HL-60 (cell line): ENCODE results near the gene STAC2.

ENCODE experiments used
- DNase-seq, 2 experiments: peaks; one replicate each; pipeline ENCODE4 v3.0.0-alpha.2; 2010 to 2020; ENCODE audit warnings: low read depth in 1 of 2, low spot score in 1 of 2
- H3K27ac ChIP-seq: fragments of 250-450 bp; sonication (Bioruptor Pico); replicated peaks from 2 replicates; pipeline ENCODE4 v1.5.1; 2020; ENCODE audit warnings: mild to moderate bottlenecking, moderate library complexity
- H3K27me3 ChIP-seq: fragments of 250-450 bp; sonication (Bioruptor Pico); 2 replicates; pipeline ENCODE4 v1.5.1; 2021; ENCODE audit warnings: mild to moderate bottlenecking, moderate library complexity; ENCODE audit not compliant: insufficient read depth, poor library complexity, severe bottlenecking
- H3K4me3 ChIP-seq: replicated peaks from 2 replicates; pipeline ENCODE4 v1.5.1; 2011; ENCODE audit warnings: mild to moderate bottlenecking, control low read depth, low read length; ENCODE audit not compliant: insufficient read depth
- GABPA ChIP-seq: IDR thresholded peaks from 2 replicates; pipeline ENCODE4 v1.6.1; 2012; ENCODE audit warnings: low read depth
- POLR2AphosphoS5 ChIP-seq: IDR thresholded peaks from 2 replicates; pipeline ENCODE4 v1.6.1; 2012; ENCODE audit warnings: low read depth
- REST ChIP-seq: IDR thresholded peaks from 2 replicates; pipeline ENCODE4 v1.6.1; 2012; ENCODE audit warnings: low read depth; ENCODE audit not compliant: insufficient replicate concordance
- SPI1 ChIP-seq: IDR thresholded peaks from 2 replicates; pipeline ENCODE4 v1.6.1; 2012; ENCODE audit warnings: low read depth, mild to moderate bottlenecking, borderline replicate concordance
- TF ChIP-seq, protein P1 (sequence below): IDR thresholded peaks from one replicate; pipeline ENCODE4 v1.5.1; 2011; ENCODE audit warnings: low read length, control low read depth, inconsistent platforms; ENCODE audit not compliant: insufficient read depth

The STAC2 gene

DNA sequence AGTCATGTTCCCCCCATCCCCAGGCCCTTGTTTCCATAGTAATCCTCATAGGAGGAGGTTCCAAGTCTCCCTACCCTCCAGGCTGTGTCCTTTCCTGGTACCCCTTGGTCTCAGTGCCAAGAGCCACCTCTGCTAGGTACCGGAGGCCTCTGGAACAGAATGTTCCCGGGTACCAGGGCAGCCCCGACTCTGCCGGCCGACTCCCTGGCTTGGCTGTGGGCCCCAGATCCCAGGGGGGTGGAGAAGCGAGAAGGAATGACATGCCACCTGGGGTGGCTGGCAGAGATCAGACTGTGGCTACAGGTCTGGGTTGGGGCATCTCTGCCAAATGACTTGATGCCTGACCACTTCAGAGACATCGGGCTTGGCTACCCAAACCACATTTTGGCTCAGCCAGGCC lies 3.6 kb downstream of the STAC2 start:
- TF ChIP-seq SPI1 = no peak
- TF ChIP-seq REST = no peak
- no peak for TF ChIP-seq POLR2AphosphoS5
- no peak for TF ChIP-seq GABPA
- TF ChIP-seq, protein P1, sequence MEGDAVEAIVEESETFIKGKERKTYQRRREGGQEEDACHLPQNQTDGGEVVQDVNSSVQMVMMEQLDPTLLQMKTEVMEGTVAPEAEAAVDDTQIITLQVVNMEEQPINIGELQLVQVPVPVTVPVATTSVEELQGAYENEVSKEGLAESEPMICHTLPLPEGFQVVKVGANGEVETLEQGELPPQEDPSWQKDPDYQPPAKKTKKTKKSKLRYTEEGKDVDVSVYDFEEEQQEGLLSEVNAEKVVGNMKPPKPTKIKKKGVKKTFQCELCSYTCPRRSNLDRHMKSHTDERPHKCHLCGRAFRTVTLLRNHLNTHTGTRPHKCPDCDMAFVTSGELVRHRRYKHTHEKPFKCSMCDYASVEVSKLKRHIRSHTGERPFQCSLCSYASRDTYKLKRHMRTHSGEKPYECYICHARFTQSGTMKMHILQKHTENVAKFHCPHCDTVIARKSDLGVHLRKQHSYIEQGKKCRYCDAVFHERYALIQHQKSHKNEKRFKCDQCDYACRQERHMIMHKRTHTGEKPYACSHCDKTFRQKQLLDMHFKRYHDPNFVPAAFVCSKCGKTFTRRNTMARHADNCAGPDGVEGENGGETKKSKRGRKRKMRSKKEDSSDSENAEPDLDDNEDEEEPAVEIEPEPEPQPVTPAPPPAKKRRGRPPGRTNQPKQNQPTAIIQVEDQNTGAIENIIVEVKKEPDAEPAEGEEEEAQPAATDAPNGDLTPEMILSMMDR = no peak
- Histone ChIP-seq H3K27ac (no peak overlapping the region), H3K27me3 (peaks cover 49% of the 10 kb centered on the region), H3K4me3 (no peak overlapping the region)
- DNase-seq = no peak

DNA sequence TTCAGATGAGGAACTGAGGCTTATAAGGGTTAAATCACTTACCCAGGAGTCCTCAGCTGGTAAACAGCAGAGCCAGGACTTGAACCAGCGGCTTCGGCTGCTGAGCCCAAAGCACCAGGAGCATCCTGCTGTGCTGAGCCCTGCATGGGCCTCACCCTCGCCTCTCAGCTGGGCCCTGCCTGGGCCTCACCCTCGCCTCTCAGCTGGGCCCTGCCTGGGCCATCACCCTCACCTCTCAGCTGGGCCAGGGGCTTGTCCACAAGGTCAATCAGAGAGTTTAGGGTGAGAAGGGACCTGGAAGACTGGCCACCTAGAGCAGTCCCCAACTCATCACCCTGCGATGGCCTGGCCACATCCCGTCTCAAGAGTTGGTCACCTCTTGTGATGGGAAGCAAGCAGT lies 4.2 kb downstream of the STAC2 start:
- TF ChIP-seq REST (no peak), SPI1 (no peak), POLR2AphosphoS5 (no peak), GABPA (no peak)
- TF ChIP-seq, protein P1 = no peak
- H3K27me3 ChIP-seq = peaks cover 50% of the 10 kb centered on the region
- no peak overlapping the region for H3K4me3 ChIP-seq
- no peak overlapping the region for H3K27ac ChIP-seq
- no peak for DNase-seq

DNA sequence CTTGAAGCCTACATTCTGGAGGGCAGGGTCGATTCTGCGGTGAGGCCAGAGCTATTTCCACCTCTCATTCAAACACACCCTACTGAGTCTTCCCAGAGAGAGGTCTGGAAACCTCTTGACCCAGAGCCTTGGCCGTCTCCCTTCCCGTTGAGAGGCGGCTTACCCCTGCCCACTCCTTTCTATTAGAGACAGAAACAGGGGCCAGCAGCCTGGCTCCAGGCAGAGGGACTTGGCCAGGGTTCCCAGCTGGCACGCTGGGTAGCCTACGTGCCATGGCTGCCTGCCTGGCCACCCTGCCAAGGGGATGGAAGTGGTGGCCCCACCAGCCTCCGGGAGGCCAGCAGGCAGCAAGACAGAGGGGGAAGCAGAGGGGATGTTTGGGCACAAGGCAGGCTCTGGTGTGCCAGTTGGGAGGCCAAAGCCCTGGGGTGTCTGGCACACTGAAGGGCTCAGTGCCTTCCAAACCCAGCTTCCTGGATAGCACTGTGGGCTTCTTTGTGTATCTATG lies 6.0 kb downstream of the STAC2 start:
- Histone ChIP-seq H3K27me3 (peaks cover 42% of the 10 kb centered on the region), H3K27ac (no peak overlapping the region), H3K4me3 (no peak overlapping the region)
- TF ChIP-seq POLR2AphosphoS5 (no peak), REST (no peak), GABPA (no peak), SPI1 (no peak)
- TF ChIP-seq, protein P1 = no peak
- DNase-seq = no peak
